GM23338 (cell line): ENCODE measurements around the gene ART3.

Experiments used
- CREB1 ChIP-seq: fragments of 250-450 bp; sonication (Bioruptor Pico); IDR thresholded peaks from 2 replicates; pipeline ENCODE4 v1.5.0; 2020; ENCODE audit warnings: low read depth, mild to moderate bottlenecking, moderate library complexity
- TF ChIP-seq, protein P1 (sequence below), 2 experiments: fragments of 200-600 bp in 1 of 2; sonication (generic) in 1 of 2; conservative IDR thresholded peaks; 2 replicates each; pipeline versions ENCODE4 v1.5.1 to v1.6.1; 2016 to 2017; ENCODE audit warnings: antibody characterized with exemption in 2 of 2, low read depth in 2 of 2, mild to moderate bottlenecking in 2 of 2, moderate library complexity in 1 of 2

DNA sequence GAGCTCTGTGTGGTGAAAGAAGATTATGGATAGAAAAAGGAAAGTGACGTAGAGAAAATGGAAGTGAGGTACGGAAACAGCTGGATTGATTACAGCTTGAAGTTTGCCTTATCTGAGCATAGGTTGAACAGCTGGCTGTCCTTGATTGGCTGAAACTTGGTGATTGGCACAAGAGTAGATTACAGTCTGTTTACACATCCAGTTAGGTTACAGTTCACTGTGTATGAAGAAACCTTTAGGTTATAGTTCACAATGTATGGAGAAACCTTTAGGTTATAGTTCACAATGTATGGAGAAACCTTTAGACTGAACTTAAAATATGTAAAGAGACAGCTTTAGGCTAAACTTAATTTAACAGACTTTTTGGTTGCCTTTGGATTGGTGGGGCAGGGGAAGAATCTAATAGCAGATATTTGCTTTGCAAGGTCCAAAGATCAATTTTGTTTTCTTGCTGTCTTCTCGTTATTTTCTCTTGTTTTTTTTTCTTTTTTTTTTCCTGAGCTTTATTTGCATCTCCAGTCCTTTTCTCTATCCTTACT lies 15.6 kb upstream of the ART3 start:
- TF ChIP-seq, protein P1, sequence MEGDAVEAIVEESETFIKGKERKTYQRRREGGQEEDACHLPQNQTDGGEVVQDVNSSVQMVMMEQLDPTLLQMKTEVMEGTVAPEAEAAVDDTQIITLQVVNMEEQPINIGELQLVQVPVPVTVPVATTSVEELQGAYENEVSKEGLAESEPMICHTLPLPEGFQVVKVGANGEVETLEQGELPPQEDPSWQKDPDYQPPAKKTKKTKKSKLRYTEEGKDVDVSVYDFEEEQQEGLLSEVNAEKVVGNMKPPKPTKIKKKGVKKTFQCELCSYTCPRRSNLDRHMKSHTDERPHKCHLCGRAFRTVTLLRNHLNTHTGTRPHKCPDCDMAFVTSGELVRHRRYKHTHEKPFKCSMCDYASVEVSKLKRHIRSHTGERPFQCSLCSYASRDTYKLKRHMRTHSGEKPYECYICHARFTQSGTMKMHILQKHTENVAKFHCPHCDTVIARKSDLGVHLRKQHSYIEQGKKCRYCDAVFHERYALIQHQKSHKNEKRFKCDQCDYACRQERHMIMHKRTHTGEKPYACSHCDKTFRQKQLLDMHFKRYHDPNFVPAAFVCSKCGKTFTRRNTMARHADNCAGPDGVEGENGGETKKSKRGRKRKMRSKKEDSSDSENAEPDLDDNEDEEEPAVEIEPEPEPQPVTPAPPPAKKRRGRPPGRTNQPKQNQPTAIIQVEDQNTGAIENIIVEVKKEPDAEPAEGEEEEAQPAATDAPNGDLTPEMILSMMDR (conservative IDR thresholded peaks at IDR 0.05; ENCODE audit: low read depth in 2 of 2): no peak
- TF ChIP-seq CREB1 (CRISPR knock-in tag): no peak
